CD8-positive, alpha-beta memory T cell (primary cell): ENCODE results near the gene GRIN2A. TPM values are rescaled to one million over a fixed set of nuclear protein-coding genes. Genes with fewer than 3 reads are reported as not detected.

Experiments used
- CTCF ChIA-PET: fragments of 350-600 bp; sonication (Branson Sonifier 250); formaldehyde crosslinking; loops from one replicate; lab custom pipeline; 2021; ENCODE audit warnings: antibody characterized with exemption; lab: Charles Lee
- POLR2A ChIA-PET: fragments of 350-600 bp; sonication (Branson Sonifier 250); formaldehyde crosslinking; loops from one replicate; lab custom pipeline; 2021; ENCODE audit warnings: antibody characterized with exemption; lab: Charles Lee
- DNase-seq, 5 donors: peaks; one replicate each; pipeline versions ENCODE4 v3.0.0 to v3.0.0-alpha.2; 2020 to 2022; ENCODE audit warnings: mixed read lengths in 1 of 5
- H3K27ac ChIP-seq: one replicate; pipeline ENCODE4 v1.7.0; 2013; ENCODE audit warnings: low read depth, mild to moderate bottlenecking, low read length, moderate library complexity
- H3K27me3 ChIP-seq: 2 replicates; pipeline ENCODE4 v1.7.0; 2013; ENCODE audit warnings: low read length, mild to moderate bottlenecking; ENCODE audit not compliant: insufficient read depth, poor library complexity, severe bottlenecking
- H3K36me3 ChIP-seq: 2 replicates; pipeline ENCODE4 v1.7.0; 2013; ENCODE audit warnings: mild to moderate bottlenecking, low read length, moderate library complexity; ENCODE audit not compliant: insufficient read depth
- H3K4me1 ChIP-seq: 2 replicates; pipeline ENCODE4 v1.7.0; 2013; ENCODE audit warnings: mild to moderate bottlenecking, low read length, moderate library complexity; ENCODE audit not compliant: insufficient read depth
- H3K4me3 ChIP-seq: 2 replicates; pipeline ENCODE4 v1.7.0; 2013; ENCODE audit warnings: mild to moderate bottlenecking, low read length
- H3K9me3 ChIP-seq: 2 replicates; pipeline ENCODE4 v1.7.0; 2013; ENCODE audit warnings: mild to moderate bottlenecking, low read length
- H3K27ac Mint-ChIP-seq, 8 donors: one replicate each; pipeline ENCODE4 v1.8.0; 2020 to 2021; ENCODE audit warnings: mixed read lengths in 8 of 8, mild to moderate bottlenecking in 6 of 8, inconsistent platforms in 3 of 8, moderate library complexity in 3 of 8
- H3K27me3 Mint-ChIP-seq, 2 donors: one replicate each; pipeline ENCODE4 v1.8.0; 2020 to 2021; ENCODE audit warnings: mixed read lengths in 2 of 2, mild to moderate bottlenecking in 1 of 2, moderate library complexity in 1 of 2
- H3K36me3 Mint-ChIP-seq, 3 donors: one replicate each; pipeline ENCODE4 v1.8.0; 2020 to 2021; ENCODE audit warnings: mixed read lengths in 3 of 3, inconsistent platforms in 1 of 3, mild to moderate bottlenecking in 1 of 3
- H3K4me1 Mint-ChIP-seq, 3 donors: one replicate each; pipeline ENCODE4 v1.8.0; 2020 to 2021; ENCODE audit warnings: mixed read lengths in 3 of 3, inconsistent platforms in 1 of 3, mild to moderate bottlenecking in 1 of 3
- H3K4me3 Mint-ChIP-seq, 7 donors: one replicate each; pipeline ENCODE4 v1.8.0; 2020 to 2021; ENCODE audit warnings: mixed read lengths in 7 of 7, mild to moderate bottlenecking in 6 of 7, moderate library complexity in 4 of 7, inconsistent platforms in 2 of 7
- H3K9me3 Mint-ChIP-seq, 5 donors: one replicate each; pipeline ENCODE4 v1.8.0; 2020 to 2022; ENCODE audit warnings: mixed read lengths in 5 of 5, mild to moderate bottlenecking in 3 of 5, moderate library complexity in 2 of 5, inconsistent platforms in 1 of 5
- polyA plus RNA-seq: library from polyadenylated mRNA; unstranded; fragments of 300-500 nt; fragmentation: Illumina TruSeq; gene quantifications from one replicate; pipeline ENCODE4 v1.2.3, GENCODE V29; 2021
- total RNA-seq, 2 experiments: library from RNA; stranded (reverse); gene quantifications; one replicate each; pipeline ENCODE4 v1.2.3, GENCODE V29; 2021

The GRIN2A gene
- total and polyA plus RNA-seq, 3 experiments from 2014 or later, result not detected

GRCh38 chr16:10020866-10021265, 161.4 kb downstream of the GRIN2A start:
- no peaks in the 10 kb centered on the region for H3K27me3 ChIP-seq
- ChIA-PET POLR2A (no interaction called here), CTCF (no interaction called here)
- H3K4me3 Mint-ChIP-seq, result no peak overlapping the region
- no peak overlapping the region for H3K27ac Mint-ChIP-seq
- no peaks in the 10 kb centered on the region for H3K4me1 ChIP-seq
- H3K9me3 ChIP-seq, result no peaks in the 10 kb centered on the region
- H3K36me3 ChIP-seq, result no peaks in the 10 kb centered on the region
- no peak overlapping the region for H3K4me3 ChIP-seq
- no peak overlapping the region for H3K27ac ChIP-seq
- no peaks in the 10 kb centered on the region for H3K36me3 Mint-ChIP-seq
- H3K27me3 Mint-ChIP-seq, result peaks cover 0 to 4% of the 10 kb centered on the region in 2 donors
- H3K4me1 Mint-ChIP-seq, result no peaks in the 10 kb centered on the region
- peaks cover 0 to 2% (median 0%) of the 10 kb centered on the region in 5 donors for H3K9me3 Mint-ChIP-seq
- DNase-seq, result no peak

GRCh38 chr16:10016752-10017151, 165.5 kb downstream of the GRIN2A start:
- no peaks in the 10 kb centered on the region for H3K4me1 Mint-ChIP-seq
- no peaks in the 10 kb centered on the region for H3K36me3 Mint-ChIP-seq
- POLR2A ChIA-PET, result no interaction called here
- peaks cover 0 to 7% (median 0%) of the 10 kb centered on the region in 5 donors for H3K9me3 Mint-ChIP-seq
- peaks cover 4 to 11% of the 10 kb centered on the region in 2 donors for H3K27me3 Mint-ChIP-seq
- H3K27ac ChIP-seq, result no peak overlapping the region
- H3K4me1 ChIP-seq, result no peaks in the 10 kb centered on the region
- H3K4me3 Mint-ChIP-seq, result no peak overlapping the region
- no peak overlapping the region for H3K27ac Mint-ChIP-seq
- no peak for DNase-seq
- no peaks in the 10 kb centered on the region for H3K9me3 ChIP-seq
- no peaks in the 10 kb centered on the region for H3K27me3 ChIP-seq
- no peaks in the 10 kb centered on the region for H3K36me3 ChIP-seq
- H3K4me3 ChIP-seq, result no peak overlapping the region
- CTCF ChIA-PET, result no interaction called here

- H3K9me3 Mint-ChIP-seq, result peaks cover 0 to 8% (median 0%) of the 10 kb centered on the region in 5 donors
- no peaks in the 10 kb centered on the region for H3K27me3 ChIP-seq
- H3K4me1 ChIP-seq, result no peaks in the 10 kb centered on the region
- H3K36me3 ChIP-seq, result no peaks in the 10 kb centered on the region
- ChIA-PET POLR2A (no interaction called here), CTCF (no interaction called here)
- peaks cover 2 to 11% of the 10 kb centered on the region in 2 donors for H3K27me3 Mint-ChIP-seq
- H3K4me3 Mint-ChIP-seq, result no peak overlapping the region
- no peaks in the 10 kb centered on the region for H3K36me3 Mint-ChIP-seq
- no peaks in the 10 kb centered on the region for H3K4me1 Mint-ChIP-seq
- no peaks in the 10 kb centered on the region for H3K9me3 ChIP-seq
- DNase-seq, result no peak
- H3K27ac ChIP-seq, result no peak overlapping the region
- no peak overlapping the region for H3K4me3 ChIP-seq
- H3K27ac Mint-ChIP-seq, result no peak overlapping the region
Observed at GRCh38 chr16:10015397-10015796, 166.8 kb downstream of the GRIN2A start.

- Histone ChIP-seq H3K9me3 (no peaks in the 10 kb centered on the region), H3K27ac (no peak overlapping the region), H3K36me3 (no peaks in the 10 kb centered on the region), H3K4me3 (no peak overlapping the region), H3K27me3 (no peaks in the 10 kb centered on the region), H3K4me1 (no peaks in the 10 kb centered on the region)
- Mint-ChIP-seq H3K36me3 (no peaks in the 10 kb centered on the region), H3K27me3 (peaks cover 0 to 11% of the 10 kb centered on the region in 2 donors), H3K4me1 (no peaks in the 10 kb centered on the region), H3K9me3 (peaks cover 0 to 8% (median 0%) of the 10 kb centered on the region in 5 donors), H3K27ac (no peak overlapping the region), H3K4me3 (no peak overlapping the region)
- POLR2A ChIA-PET, result no interaction called here
- DNase-seq, result no peak
- CTCF ChIA-PET, result no interaction called here
Observed at GRCh38 chr16:10013774-10014173, 168.5 kb downstream of the GRIN2A start.

- peaks cover 0 to 8% (median 0%) of the 10 kb centered on the region in 5 donors for H3K9me3 Mint-ChIP-seq
- H3K36me3 Mint-ChIP-seq, result no peaks in the 10 kb centered on the region
- no peaks in the 10 kb centered on the region for H3K27me3 ChIP-seq
- ChIA-PET CTCF (no interaction called here), POLR2A (no interaction called here)
- H3K4me3 Mint-ChIP-seq, result no peak overlapping the region
- H3K27ac Mint-ChIP-seq, result no peak overlapping the region
- peaks cover 0 to 11% of the 10 kb centered on the region in 2 donors for H3K27me3 Mint-ChIP-seq
- H3K4me1 ChIP-seq, result no peaks in the 10 kb centered on the region
- no peak for DNase-seq
- H3K36me3 ChIP-seq, result no peaks in the 10 kb centered on the region
- no peak overlapping the region for H3K4me3 ChIP-seq
- no peak overlapping the region for H3K27ac ChIP-seq
- H3K4me1 Mint-ChIP-seq, result no peaks in the 10 kb centered on the region
- H3K9me3 ChIP-seq, result no peaks in the 10 kb centered on the region
Observed at GRCh38 chr16:10013364-10013763, 168.9 kb downstream of the GRIN2A start.

- H3K36me3 ChIP-seq, result no peaks in the 10 kb centered on the region
- ChIA-PET CTCF (no interaction called here), POLR2A (no interaction called here)
- no peak for DNase-seq
- Mint-ChIP-seq H3K4me1 (no peaks in the 10 kb centered on the region), H3K36me3 (no peaks in the 10 kb centered on the region), H3K27me3 (peaks cover 3 to 11% of the 10 kb centered on the region in 2 donors), H3K27ac (no peak overlapping the region), H3K4me3 (no peak overlapping the region), H3K9me3 (peaks cover 0 to 14% (median 4%) of the 10 kb centered on the region in 5 donors)
- H3K4me3 ChIP-seq, result no peak overlapping the region
- no peaks in the 10 kb centered on the region for H3K27me3 ChIP-seq
- no peaks in the 10 kb centered on the region for H3K4me1 ChIP-seq
- no peaks in the 10 kb centered on the region for H3K9me3 ChIP-seq
- no peak overlapping the region for H3K27ac ChIP-seq
Observed at GRCh38 chr16:10009684-10010083, 172.5 kb downstream of the GRIN2A start.

- Mint-ChIP-seq H3K27ac (no peak overlapping the region), H3K36me3 (no peaks in the 10 kb centered on the region), H3K27me3 (peaks cover 0 to 3% of the 10 kb centered on the region in 2 donors), H3K4me3 (no peak overlapping the region), H3K9me3 (peaks cover 3 to 13% (median 8%) of the 10 kb centered on the region in 5 donors), H3K4me1 (no peaks in the 10 kb centered on the region)
- Histone ChIP-seq H3K27ac (no peak overlapping the region), H3K4me1 (no peaks in the 10 kb centered on the region), H3K36me3 (no peaks in the 10 kb centered on the region), H3K27me3 (no peaks in the 10 kb centered on the region), H3K9me3 (no peaks in the 10 kb centered on the region), H3K4me3 (no peak overlapping the region)
- DNase-seq, result no peak
- ChIA-PET POLR2A (no interaction called here), CTCF (no interaction called here)
Observed at GRCh38 chr16:10003486-10003885, 178.7 kb downstream of the GRIN2A start.

- POLR2A ChIA-PET, result no interaction called here
- Mint-ChIP-seq H3K4me1 (no peaks in the 10 kb centered on the region), H3K36me3 (no peaks in the 10 kb centered on the region), H3K27me3 (peaks cover 0 to 3% of the 10 kb centered on the region in 2 donors), H3K27ac (no peak overlapping the region), H3K9me3 (peaks cover 2 to 10% (median 7%) of the 10 kb centered on the region in 5 donors), H3K4me3 (no peak overlapping the region)
- no peaks in the 10 kb centered on the region for H3K36me3 ChIP-seq
- no peak overlapping the region for H3K27ac ChIP-seq
- H3K4me3 ChIP-seq, result no peak overlapping the region
- no peak for DNase-seq
- no peaks in the 10 kb centered on the region for H3K4me1 ChIP-seq
- CTCF ChIA-PET, result no interaction called here
- no peaks in the 10 kb centered on the region for H3K27me3 ChIP-seq
- no peaks in the 10 kb centered on the region for H3K9me3 ChIP-seq
Observed at GRCh38 chr16:10001258-10001775, 180.9 kb downstream of the GRIN2A start.
